Measurements from ENCODE around the gene CEP250. TPM values are rescaled to one million over a fixed set of nuclear protein-coding genes. Genes with fewer than 3 reads are reported as not detected.

The CEP250 gene
- polyA plus RNA-seq, 4 donors: 41.3 to 67.2 (median 47.3) TPM

GRCh38 chr20:35556871-35557270 is 101.5 kb downstream of the CEP250 start:
- DNase-seq (ENCODE audit: low read depth in 4 of 4, low spot score in 3 of 4): no peak

- no peak for DNase-seq (ENCODE audit: low read depth in 4 of 4, low spot score in 3 of 4)
Observed at GRCh38 chr20:35558451-35558850, 103.1 kb downstream of the CEP250 start.

- DNase-seq (ENCODE audit: low read depth in 4 of 4, low spot score in 3 of 4): no peak
Observed at GRCh38 chr20:35559042-35559693, 103.8 kb downstream of the CEP250 start.

- no peak for DNase-seq (ENCODE audit: low read depth in 4 of 4, low spot score in 3 of 4)
Observed at GRCh38 chr20:35560105-35560511, 104.7 kb downstream of the CEP250 start.

GRCh38 chr20:35560541-35560940 is 105.1 kb downstream of the CEP250 start:
- DNase-seq (ENCODE audit: low read depth in 4 of 4, low spot score in 3 of 4): no peak

GRCh38 chr20:35561268-35561667 is 105.9 kb downstream of the CEP250 start:
- no peak for DNase-seq (ENCODE audit: low read depth in 4 of 4, low spot score in 3 of 4)

GRCh38 chr20:35561671-35562070 is 106.3 kb downstream of the CEP250 start:
- no peak for DNase-seq (ENCODE audit: low read depth in 4 of 4, low spot score in 3 of 4)

- no peak for DNase-seq (ENCODE audit: low read depth in 4 of 4, low spot score in 3 of 4)
Observed at GRCh38 chr20:35562541-35563110, 107.2 kb downstream of the CEP250 start.

GRCh38 chr20:35563834-35564233 is 108.4 kb downstream of the CEP250 start:
- DNase-seq (ENCODE audit: low read depth in 4 of 4, low spot score in 3 of 4): no peak

- no peak for DNase-seq (ENCODE audit: low read depth in 4 of 4, low spot score in 3 of 4)
Observed at GRCh38 chr20:35564905-35565304, 109.5 kb downstream of the CEP250 start.

GRCh38 chr20:35568645-35569044 is 113.2 kb downstream of the CEP250 start:
- DNase-seq (ENCODE audit: low read depth in 4 of 4, low spot score in 3 of 4): no peak

Other genes starting within 250 kb of the CEP250 start
- gene MMP24, start 228.9 kb upstream of the CEP250 start, polyA plus RNA-seq (ENCODE audit: insufficient read length in 4 of 4): 1 to 10 TPM; 1.5 to 2.4 (median 2.2) TPM
- gene MMP24OS, start 177.5 kb upstream of the CEP250 start, polyA plus RNA-seq (ENCODE audit: insufficient read length in 4 of 4): 10 to 100 TPM; 27.5 to 54.7 (median 33.1) TPM
- 100 to 1,000 TPM in 3 of 4 donors, 10 to 100 TPM in 1; 82.7 to 165 (median 130) TPM for gene EIF6, start 170.8 kb upstream of the CEP250 start, polyA plus RNA-seq (ENCODE audit: insufficient read length in 4 of 4)
- gene FAM83C, start 163.2 kb upstream of the CEP250 start, polyA plus RNA-seq (ENCODE audit: insufficient read length in 4 of 4): under 1 TPM in 1 of 4 donors, not detected in 3; 0.09 TPM
- gene UQCC1, start 43.6 kb upstream of the CEP250 start, polyA plus RNA-seq (ENCODE audit: insufficient read length in 4 of 4): 10 to 100 TPM; 38.5 to 61.4 (median 53.2) TPM
- under 1 TPM; 0.12 to 0.75 (median 0.21) TPM for gene GDF5, start 17.4 kb upstream of the CEP250 start, polyA plus RNA-seq (ENCODE audit: insufficient read length in 4 of 4)
- not detected for gene C20orf173, start 74.1 kb downstream of the CEP250 start, polyA plus RNA-seq (ENCODE audit: insufficient read length in 4 of 4)
- 100 to 1,000 TPM; 279 to 362 (median 318) TPM for gene ERGIC3, start 86.5 kb downstream of the CEP250 start, polyA plus RNA-seq (ENCODE audit: insufficient read length in 4 of 4)
- gene SPAG4, start 160.2 kb downstream of the CEP250 start, polyA plus RNA-seq (ENCODE audit: insufficient read length in 4 of 4): 1 to 10 TPM; 2.5 to 5.2 (median 3.7) TPM
- gene CPNE1, start 209.3 kb downstream of the CEP250 start, polyA plus RNA-seq (ENCODE audit: insufficient read length in 4 of 4): 100 to 1,000 TPM; 156 to 222 (median 190) TPM
- gene RBM12, start 209.3 kb downstream of the CEP250 start, polyA plus RNA-seq (ENCODE audit: insufficient read length in 4 of 4): 100 to 1,000 TPM in 1 of 4 donors, 10 to 100 TPM in 3; 89.6 to 115 (median 95.2) TPM
- gene NFS1, start 243.8 kb downstream of the CEP250 start, polyA plus RNA-seq (ENCODE audit: insufficient read length in 4 of 4): 10 to 100 TPM; 20.6 to 29.8 (median 28.2) TPM
- gene ROMO1, start 243.8 kb downstream of the CEP250 start, polyA plus RNA-seq (ENCODE audit: insufficient read length in 4 of 4): 100 to 1,000 TPM in 1 of 4 donors, 10 to 100 TPM in 3; 40.3 to 110 (median 55.3) TPM